HG03135 (cell line): ENCODE results near the gene MYT1.

Experiments
- ATAC-seq: cut with Tn5 transposase; IDR thresholded peaks from one replicate; pipeline ENCODE4 v1.9.1; 2021; ENCODE audit warnings: mild to moderate bottlenecking, moderate library complexity; ENCODE audit not compliant: unreplicated experiment

MYT1 gene

GRCh38 chr20:64211874-64212658 is 47.8 kb downstream of the MYT1 start:
- ATAC-seq, result no peak

- ATAC-seq, result no peak
Observed at GRCh38 chr20:64212755-64213154, 48.5 kb downstream of the MYT1 start.

- ATAC-seq, result no peak
Observed at GRCh38 chr20:64214113-64214512, 49.9 kb downstream of the MYT1 start.

GRCh38 chr20:64214952-64215351 is 50.7 kb downstream of the MYT1 start:
- no peak for ATAC-seq

GRCh38 chr20:64216036-64216435 is 51.8 kb downstream of the MYT1 start:
- ATAC-seq, result no peak

- no peak for ATAC-seq
Observed at GRCh38 chr20:64216910-64217309, 52.7 kb downstream of the MYT1 start.

GRCh38 chr20:64217539-64218221 is 53.4 kb downstream of the MYT1 start:
- ATAC-seq, result no peak

GRCh38 chr20:64219202-64219601 is 55.0 kb downstream of the MYT1 start:
- ATAC-seq, result no peak

GRCh38 chr20:64219730-64220129 is 55.5 kb downstream of the MYT1 start:
- ATAC-seq, result no peak

- no peak for ATAC-seq
Observed at GRCh38 chr20:64220420-64220819, 56.2 kb downstream of the MYT1 start.

- no peak for ATAC-seq
Observed at GRCh38 chr20:64220891-64221527, 56.8 kb downstream of the MYT1 start.

- ATAC-seq, result no peak
Observed at GRCh38 chr20:64222291-64222735, 58.1 kb downstream of the MYT1 start.

- no peak for ATAC-seq
Observed at GRCh38 chr20:64222851-64223525, 58.7 kb downstream of the MYT1 start.

- no peak for ATAC-seq
Observed at GRCh38 chr20:64223526-64224067, 59.3 kb downstream of the MYT1 start.

GRCh38 chr20:64224351-64225170 is 60.3 kb downstream of the MYT1 start:
- no peak for ATAC-seq

GRCh38 chr20:64225171-64225595 is 60.9 kb downstream of the MYT1 start:
- no peak for ATAC-seq

GRCh38 chr20:64225828-64226598 is 61.8 kb downstream of the MYT1 start:
- no peak for ATAC-seq

GRCh38 chr20:64226686-64227580 is 62.7 kb downstream of the MYT1 start:
- no peak for ATAC-seq
